ENCODE results near the gene NCMAP. TPM values are rescaled to one million over a fixed set of nuclear protein-coding genes. Genes with fewer than 3 reads are reported as not detected.

Gene NCMAP
- total RNA-seq, 1 donor from 2014 or later, result 0.25 TPM

GRCh38 chr1:24584171-24584647 is 28.3 kb downstream of the NCMAP start:
- no peak overlapping the region for H3K27ac ChIP-seq
- H3K27me3 ChIP-seq, result no peaks in the 10 kb centered on the region
- no peaks in the 10 kb centered on the region for H3K4me1 ChIP-seq
- no peak overlapping the region for H3K4me3 ChIP-seq
- TF ChIP-seq POLR2A (IDR thresholded peaks at IDR 0.05) (no peak), POLR2AphosphoS5 (IDR thresholded peaks at IDR 0.05; ENCODE audit: insufficient read depth in 1 of 2, low read depth in 1 of 2) (no peak)
- TF ChIP-seq, protein P1, sequence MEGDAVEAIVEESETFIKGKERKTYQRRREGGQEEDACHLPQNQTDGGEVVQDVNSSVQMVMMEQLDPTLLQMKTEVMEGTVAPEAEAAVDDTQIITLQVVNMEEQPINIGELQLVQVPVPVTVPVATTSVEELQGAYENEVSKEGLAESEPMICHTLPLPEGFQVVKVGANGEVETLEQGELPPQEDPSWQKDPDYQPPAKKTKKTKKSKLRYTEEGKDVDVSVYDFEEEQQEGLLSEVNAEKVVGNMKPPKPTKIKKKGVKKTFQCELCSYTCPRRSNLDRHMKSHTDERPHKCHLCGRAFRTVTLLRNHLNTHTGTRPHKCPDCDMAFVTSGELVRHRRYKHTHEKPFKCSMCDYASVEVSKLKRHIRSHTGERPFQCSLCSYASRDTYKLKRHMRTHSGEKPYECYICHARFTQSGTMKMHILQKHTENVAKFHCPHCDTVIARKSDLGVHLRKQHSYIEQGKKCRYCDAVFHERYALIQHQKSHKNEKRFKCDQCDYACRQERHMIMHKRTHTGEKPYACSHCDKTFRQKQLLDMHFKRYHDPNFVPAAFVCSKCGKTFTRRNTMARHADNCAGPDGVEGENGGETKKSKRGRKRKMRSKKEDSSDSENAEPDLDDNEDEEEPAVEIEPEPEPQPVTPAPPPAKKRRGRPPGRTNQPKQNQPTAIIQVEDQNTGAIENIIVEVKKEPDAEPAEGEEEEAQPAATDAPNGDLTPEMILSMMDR (IDR thresholded peaks at IDR 0.05), result no peak
- intact Hi-C loops (cut with DNase I), result no loop called here
- no peak for DNase-seq (ENCODE audit: extremely low spot score in 2 of 2)
- no peaks in the 10 kb centered on the region for H3K36me3 ChIP-seq
- H3K9me3 ChIP-seq, result no peaks in the 10 kb centered on the region

DNA sequence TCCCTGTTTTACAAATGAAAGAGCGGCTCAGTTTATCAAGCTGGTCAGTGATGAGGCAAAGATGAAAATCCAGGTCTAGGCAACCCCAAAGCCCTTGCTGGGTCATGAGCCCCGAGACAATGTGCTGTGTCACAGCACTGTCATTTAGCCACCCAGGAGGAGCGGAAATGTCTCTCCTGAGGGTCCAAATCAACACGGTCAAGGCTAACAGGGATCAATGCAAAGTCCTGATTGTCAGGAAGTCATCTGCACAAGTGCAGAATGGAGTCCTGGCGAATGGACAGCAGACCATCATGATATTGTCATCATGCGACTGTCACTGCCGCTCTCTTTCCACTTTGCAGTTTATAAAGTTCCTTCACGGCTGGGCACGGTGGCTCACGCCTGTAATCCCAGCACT is 30.2 kb downstream of the NCMAP start:
- TF ChIP-seq, protein P1 (IDR thresholded peaks at IDR 0.05), result no peak
- TF ChIP-seq POLR2AphosphoS5 (IDR thresholded peaks at IDR 0.05; ENCODE audit: insufficient read depth in 1 of 2, low read depth in 1 of 2) (no peak), POLR2A (IDR thresholded peaks at IDR 0.05) (no peak)
- H3K27me3 ChIP-seq, result no peaks in the 10 kb centered on the region
- DNase-seq (ENCODE audit: extremely low spot score in 2 of 2), result no peak
- H3K27ac ChIP-seq, result no peak overlapping the region
- no peaks in the 10 kb centered on the region for H3K36me3 ChIP-seq
- H3K4me3 ChIP-seq, result no peak overlapping the region
- intact Hi-C loops (cut with DNase I), result no loop called here
- H3K4me1 ChIP-seq, result no peaks in the 10 kb centered on the region
- H3K9me3 ChIP-seq, result no peaks in the 10 kb centered on the region

DNA sequence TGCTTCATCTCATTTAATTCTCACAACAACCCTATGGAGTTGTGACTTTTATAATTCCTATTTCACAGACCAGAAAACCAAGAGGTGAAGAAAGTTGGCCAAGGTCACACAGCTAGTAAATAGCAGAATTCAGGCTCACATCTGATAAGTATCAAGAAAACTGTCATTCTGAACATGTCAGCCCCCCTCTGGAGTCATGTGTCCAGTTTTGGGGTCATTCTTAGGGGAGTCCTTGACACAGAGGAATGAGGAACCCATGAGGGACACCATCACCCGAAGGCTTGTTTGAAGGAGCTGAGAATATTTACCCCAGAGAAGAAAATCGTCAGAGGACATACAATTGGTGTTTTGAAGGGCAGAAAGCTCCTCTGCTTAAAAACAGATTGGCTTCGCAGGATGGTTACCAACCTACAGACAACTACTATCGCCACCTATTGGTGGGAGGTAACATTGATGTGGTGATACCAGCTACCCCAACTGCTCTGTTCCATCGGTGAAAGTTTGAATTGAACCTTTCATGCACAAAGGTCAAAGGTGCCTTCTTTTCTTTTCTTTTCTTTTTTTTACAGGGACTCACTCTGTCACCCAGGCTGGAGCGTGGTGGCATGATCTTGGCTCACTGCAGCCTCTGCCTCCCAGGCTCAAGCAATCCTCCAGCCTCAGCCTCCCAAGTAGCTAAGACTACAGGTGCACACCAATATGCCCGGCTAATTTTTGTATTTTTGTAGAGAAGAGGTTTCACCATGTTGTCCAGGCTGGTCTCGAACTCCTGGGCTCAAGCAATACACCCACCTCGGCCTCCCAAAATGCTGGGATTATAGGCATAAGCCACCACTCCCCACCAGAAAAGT is 31.3 kb downstream of the NCMAP start:
- no peaks in the 10 kb centered on the region for H3K36me3 ChIP-seq
- intact Hi-C loops (cut with DNase I), result no loop called here
- TF ChIP-seq, protein P1 (IDR thresholded peaks at IDR 0.05), result peak; percentile 19 to 53 (median 33)
- TF ChIP-seq POLR2A (IDR thresholded peaks at IDR 0.05) (no peak), POLR2AphosphoS5 (IDR thresholded peaks at IDR 0.05; ENCODE audit: insufficient read depth in 1 of 2, low read depth in 1 of 2) (no peak)
- no peaks in the 10 kb centered on the region for H3K27me3 ChIP-seq
- no peak overlapping the region for H3K4me3 ChIP-seq
- H3K9me3 ChIP-seq, result no peaks in the 10 kb centered on the region
- H3K27ac ChIP-seq, result no peak overlapping the region
- no peaks in the 10 kb centered on the region for H3K4me1 ChIP-seq
- no peak for DNase-seq (ENCODE audit: extremely low spot score in 2 of 2)

DNA sequence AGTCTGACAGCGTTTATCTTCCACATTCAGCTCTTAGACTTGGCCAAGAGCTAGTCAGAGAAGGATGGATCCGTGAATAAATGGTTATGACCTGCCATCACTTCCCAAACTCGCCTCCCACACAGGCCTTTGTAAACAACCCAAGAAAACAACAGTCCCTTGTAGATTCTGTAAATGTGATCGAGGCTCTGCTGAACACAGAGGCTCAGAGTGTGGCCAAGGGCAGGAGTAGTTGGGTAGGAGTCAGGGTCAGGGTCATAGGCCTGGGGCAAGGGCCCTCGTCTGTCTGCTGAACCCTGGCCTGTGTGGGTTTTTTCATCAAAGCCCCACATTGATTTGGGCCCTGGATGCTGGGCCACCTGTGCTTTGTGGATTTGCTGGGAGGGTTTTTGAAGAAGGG is 32.7 kb downstream of the NCMAP start:
- H3K9me3 ChIP-seq, result no peaks in the 10 kb centered on the region
- H3K27ac ChIP-seq, result no peak overlapping the region
- TF ChIP-seq, protein P1 (IDR thresholded peaks at IDR 0.05), result no peak
- TF ChIP-seq POLR2A (IDR thresholded peaks at IDR 0.05), result no peak
- TF ChIP-seq POLR2AphosphoS5 (IDR thresholded peaks at IDR 0.05; ENCODE audit: insufficient read depth in 1 of 2, low read depth in 1 of 2), result no peak
- no peaks in the 10 kb centered on the region for H3K27me3 ChIP-seq
- DNase-seq (ENCODE audit: extremely low spot score in 2 of 2), result no peak
- H3K36me3 ChIP-seq, result no peaks in the 10 kb centered on the region
- no peak overlapping the region for H3K4me3 ChIP-seq
- H3K4me1 ChIP-seq, result no peaks in the 10 kb centered on the region
- intact Hi-C loops (cut with DNase I), result no loop called here

GRCh38 chr1:24589200-24589599 is 33.3 kb downstream of the NCMAP start:
- no peak for TF ChIP-seq POLR2AphosphoS5 (IDR thresholded peaks at IDR 0.05; ENCODE audit: insufficient read depth in 1 of 2, low read depth in 1 of 2)
- no peak overlapping the region for H3K27ac ChIP-seq
- DNase-seq (ENCODE audit: extremely low spot score in 2 of 2), result no peak
- no peaks in the 10 kb centered on the region for H3K9me3 ChIP-seq
- no peaks in the 10 kb centered on the region for H3K4me1 ChIP-seq
- H3K36me3 ChIP-seq, result no peaks in the 10 kb centered on the region
- intact Hi-C loops (cut with DNase I), result no loop called here
- H3K4me3 ChIP-seq, result no peak overlapping the region
- no peaks in the 10 kb centered on the region for H3K27me3 ChIP-seq

All from vagina (tissue), 2 donors.